GM19452 (cell line): ENCODE measurements around the gene SYCP3.

Source experiments
- ATAC-seq: cut with Tn5 transposase; IDR thresholded peaks from one replicate; pipeline ENCODE4 v1.9.1; 2021; ENCODE audit not compliant: unreplicated experiment

The SYCP3 gene

DNA sequence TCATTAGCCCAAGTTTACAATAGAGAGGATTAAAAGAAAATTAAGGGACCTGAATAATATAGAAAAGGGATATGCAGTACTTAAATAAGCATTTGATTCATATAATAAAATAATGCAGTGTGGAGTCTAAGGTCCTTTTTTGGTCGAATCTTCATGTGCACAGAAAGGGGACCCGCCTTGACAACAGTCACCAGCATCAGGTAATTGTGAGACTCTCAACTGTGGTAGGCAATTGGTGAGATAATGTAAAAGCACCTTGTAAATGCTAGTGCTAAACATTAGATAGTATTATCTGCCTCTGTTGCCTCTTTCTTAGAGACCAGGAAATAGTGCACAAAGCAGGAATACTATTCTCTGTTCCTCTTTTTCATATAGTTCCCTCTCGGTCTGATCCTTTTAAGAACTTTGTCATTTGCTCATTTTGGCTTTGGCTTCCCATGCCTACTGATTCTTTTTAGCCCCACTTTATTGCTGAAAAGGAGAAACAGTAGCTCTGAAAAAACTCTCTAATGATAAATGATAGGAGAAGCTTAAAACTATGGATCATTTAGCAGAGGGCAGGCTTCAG is 24.3 kb downstream of the SYCP3 start:
- no peak for ATAC-seq

DNA sequence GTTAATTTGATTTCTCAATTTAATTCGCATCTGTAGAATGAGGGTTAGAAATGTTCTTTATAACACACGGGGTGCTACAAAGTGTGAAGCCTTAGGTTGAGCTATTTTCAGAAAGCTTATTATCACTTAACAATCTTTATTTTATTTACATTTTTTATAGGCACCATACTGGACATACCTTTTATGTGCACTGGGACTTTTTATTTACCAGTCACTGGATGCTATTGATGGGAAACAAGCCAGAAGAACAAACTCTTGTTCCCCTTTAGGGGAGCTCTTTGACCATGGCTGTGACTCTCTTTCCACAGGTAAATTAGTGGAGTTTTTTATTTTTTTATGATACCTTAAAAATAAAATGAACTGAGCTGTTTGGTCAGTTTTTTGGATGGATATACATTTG is 25.3 kb downstream of the SYCP3 start:
- ATAC-seq = no peak

GRCh38 chr12:101713059-101713682 is 26.1 kb downstream of the SYCP3 start:
- ATAC-seq = no peak

- ATAC-seq = no peak
Measured at GRCh38 chr12:101710288-101710687, 29.0 kb downstream of the SYCP3 start.

DNA sequence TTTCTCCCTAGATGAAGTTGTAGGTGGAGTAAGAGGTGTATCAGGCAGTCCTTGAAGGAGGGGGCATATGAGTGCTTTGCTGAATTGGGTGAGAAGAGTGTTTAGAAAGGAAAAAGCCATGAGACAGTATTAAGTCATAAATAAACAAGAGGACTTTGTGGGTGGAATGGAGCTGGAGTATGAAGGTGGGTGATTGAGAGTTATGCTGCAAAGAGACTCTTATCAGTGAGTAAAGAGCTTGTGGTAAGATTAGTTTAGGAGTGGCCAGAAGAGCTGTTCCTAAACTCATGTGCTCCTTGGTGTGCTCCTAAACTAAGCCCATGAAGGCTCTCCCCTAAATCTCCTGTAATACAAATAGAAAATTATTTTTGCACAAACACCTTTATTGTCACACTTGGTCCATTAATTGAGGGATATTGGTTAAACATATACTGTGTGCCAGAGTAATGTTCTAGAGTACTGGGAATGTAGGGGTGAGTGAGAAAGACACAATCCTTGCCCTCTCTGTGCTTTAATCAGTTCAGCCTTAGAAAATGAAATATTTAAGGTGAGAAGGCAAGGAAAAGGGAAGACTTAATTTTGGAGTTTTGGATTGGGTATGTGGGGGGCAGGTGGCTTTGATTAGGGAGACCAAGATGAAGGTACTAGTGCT is 32.0 kb downstream of the SYCP3 start:
- ATAC-seq = no peak

DNA sequence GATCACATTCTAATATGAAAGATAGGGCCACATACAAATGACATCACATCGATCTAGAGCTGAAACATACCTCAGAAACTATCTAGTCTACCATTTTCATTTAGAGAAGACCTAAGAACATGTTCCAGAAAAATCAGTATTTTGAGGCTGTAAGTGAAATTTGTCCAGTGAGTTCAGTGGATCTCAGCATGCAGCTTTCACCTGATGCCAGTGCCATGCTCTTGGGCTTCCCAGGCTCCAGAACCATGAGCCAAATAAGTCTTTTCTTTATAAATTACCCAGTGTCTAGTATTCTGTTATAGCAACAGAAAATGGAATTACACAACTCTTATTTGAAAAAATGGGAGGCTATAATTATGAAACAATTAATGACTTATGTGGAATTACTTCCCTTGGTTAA is 32.9 kb downstream of the SYCP3 start:
- no peak for ATAC-seq

- ATAC-seq = no peak
Measured at GRCh38 chr12:101703487-101703886, 35.8 kb downstream of the SYCP3 start.

DNA sequence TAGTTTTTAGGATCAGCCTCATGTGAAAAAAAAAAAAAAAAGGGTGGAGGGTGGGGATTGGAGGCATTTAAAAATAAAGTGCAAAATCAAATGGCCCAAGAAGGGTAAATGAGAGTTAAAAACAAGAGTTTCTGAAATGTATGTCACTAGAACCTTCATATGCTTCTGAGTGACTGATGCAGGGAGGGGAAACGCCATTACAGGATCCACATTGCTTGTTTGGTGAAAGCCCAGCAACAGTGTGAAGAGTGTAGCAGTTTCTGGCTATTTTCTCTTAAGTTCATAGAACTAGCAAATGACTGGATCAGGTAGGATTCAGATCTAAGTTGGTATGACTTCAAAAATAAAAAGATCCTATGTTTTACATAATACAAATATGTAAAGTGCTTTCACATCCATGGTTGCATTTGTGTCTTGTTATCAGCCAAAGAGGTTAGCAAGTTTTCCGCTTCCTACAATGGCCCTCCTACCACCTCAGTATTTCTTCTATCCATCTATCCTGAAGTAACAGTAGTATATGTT is 38.9 kb downstream of the SYCP3 start:
- no peak for ATAC-seq

GRCh38 chr12:101698800-101699347 is 40.4 kb downstream of the SYCP3 start:
- ATAC-seq = no peak

DNA sequence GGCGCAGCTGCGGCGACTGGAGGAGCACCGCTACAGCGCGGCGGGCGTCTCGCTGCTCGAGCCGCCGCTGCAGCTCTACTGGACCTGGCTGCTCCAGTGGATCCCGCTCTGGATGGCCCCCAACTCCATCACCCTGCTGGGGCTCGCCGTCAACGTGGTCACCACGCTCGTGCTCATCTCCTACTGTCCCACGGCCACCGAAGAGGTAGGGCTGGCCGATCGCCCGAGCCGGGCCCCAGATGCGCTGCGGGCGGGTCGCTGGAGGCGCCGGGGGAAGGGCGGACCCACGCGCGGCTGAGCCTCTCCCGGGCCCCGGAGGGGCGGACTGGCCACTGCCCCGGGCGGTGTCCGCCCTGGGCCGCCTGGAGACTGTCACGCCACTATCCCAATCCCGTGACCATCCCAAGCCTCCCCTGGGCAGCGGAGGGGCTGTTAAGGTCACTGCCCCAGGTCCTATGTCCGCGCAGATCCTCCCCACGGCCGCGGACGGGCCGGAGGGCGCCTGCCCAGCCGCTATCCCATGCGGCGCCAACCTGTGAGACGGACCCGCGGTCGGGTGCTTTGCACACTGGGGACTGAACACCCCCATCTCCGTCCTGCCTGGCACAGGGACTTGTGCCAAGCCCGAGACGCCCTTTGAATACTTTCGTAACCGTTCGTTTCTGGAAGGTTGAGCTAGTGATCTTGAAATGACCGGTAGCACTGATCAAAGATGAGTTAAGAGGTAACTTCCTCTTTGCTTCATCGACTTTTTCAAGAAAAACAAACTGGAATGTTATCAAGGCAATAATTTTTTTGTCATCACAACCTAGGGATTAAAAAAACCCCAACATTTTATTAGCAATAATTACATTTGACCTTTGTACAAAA is 41.1 kb downstream of the SYCP3 start:
- peak; percentile 30 for ATAC-seq

GRCh38 chr12:101697197-101697929 is 41.9 kb downstream of the SYCP3 start, which contains the start of gene CHPT1:
CHPT1 (plus strand) TSS chr12:101697640; CDS start chr12:101697862, 222 bp downstream.
- peak; percentile 67 for ATAC-seq

GRCh38 chr12:101696251-101697196 is 42.7 kb downstream of the SYCP3 start:
- peak; percentile 24 for ATAC-seq

GRCh38 chr12:101695706-101696105 is 43.6 kb downstream of the SYCP3 start:
- ATAC-seq = no peak

DNA sequence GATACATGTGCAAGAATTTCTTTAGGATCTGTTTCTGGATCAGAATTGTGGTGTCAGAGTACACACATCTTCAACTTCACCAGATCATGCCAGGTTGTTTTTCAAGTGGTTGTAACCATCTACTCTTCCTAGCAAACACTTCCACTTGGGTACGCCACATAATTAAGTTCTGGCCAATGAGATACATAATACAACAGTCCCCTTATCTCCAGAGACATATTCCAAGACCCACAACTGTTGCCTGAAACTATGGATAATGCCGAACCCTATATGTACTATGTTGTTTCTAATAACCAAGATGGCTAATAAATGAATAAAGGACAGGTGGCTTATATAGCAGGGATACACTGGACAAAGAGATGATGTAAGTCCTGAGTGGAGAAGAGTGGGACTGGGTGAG is 44.3 kb downstream of the SYCP3 start:
- ATAC-seq = no peak

GRCh38 chr12:101694297-101694848 is 44.9 kb downstream of the SYCP3 start:
- no peak for ATAC-seq

DNA sequence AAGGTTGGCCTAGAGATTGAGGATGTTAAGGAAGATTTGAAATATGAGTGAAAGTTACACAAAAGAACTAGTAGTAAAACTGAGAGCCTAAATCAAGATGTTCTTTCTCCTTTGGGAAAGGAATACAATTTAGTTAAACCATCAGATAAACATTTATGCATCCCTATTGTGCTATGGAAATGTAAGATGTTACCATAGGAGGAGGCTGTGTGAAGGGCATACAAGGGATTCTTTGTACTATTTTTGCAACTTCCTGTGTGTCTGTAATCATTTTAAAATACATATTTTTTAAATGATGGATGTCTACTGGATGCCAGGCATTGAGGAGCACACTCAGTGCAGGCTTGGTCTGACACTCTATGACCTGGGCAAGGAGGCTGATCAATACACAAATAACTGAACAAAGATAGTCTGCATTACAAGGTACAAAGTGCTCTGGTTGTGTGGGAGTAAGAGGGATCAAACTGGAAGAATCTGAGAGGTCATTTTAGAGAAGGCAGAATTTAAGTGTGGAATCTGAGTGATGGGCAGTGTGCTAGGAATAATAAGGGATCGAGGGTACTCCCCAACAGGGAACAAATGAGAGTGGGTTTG is 47.7 kb downstream of the SYCP3 start:
- no peak for ATAC-seq

DNA sequence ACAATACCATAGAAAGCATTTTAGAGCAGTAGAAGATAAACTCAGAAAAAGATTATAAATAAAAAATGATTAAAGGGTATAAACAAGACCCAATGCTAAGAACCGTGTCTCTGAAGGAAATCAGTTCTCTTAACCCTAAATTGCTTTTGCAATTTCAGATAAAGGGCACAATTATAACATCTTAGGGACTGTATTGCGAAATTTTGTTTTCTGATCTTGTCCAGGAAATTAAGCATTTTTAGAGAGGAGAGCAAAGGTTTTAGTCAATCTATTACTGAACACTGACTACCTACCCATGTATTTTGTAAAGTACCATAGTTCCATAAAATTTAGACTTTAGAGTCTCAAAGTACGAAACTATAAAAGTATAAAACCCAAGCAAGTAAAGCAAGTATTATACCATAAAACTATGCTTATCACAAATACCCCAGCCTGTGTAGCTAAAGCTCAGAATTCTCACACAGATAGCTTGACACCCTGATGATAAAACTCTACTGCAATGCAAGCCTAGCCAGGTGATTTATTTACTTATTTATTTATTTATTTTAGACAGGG is 48.6 kb downstream of the SYCP3 start:
- ATAC-seq = no peak

GRCh38 chr12:101686176-101686575 is 53.1 kb downstream of the SYCP3 start:
- no peak for ATAC-seq
